Body of pancreas (tissue), 4 donors: ENCODE data around the gene AGPAT1. TPM values are rescaled to one million over a fixed set of nuclear protein-coding genes. Genes with fewer than 3 reads are reported as not detected.

Experiments
- ATAC-seq: fragments of 150-250 bp; one replicate; pipeline ENCODE4 v1.9.1; 2016
- DNase-seq, 4 donors: peaks; one replicate each; pipeline ENCODE4 v3.0.0-alpha.2; 2019
- H3K27ac ChIP-seq, 4 donors: fragments of 200-600 bp; sonication (generic); 1 replicate in 3 of 4; 2 replicates in 1 of 4; pipeline versions ENCODE4 v1.5.1 to v1.6.1; 2016 to 2019; ENCODE audit warnings: mild to moderate bottlenecking in 1 of 4, mixed read lengths in 1 of 4, moderate library complexity in 1 of 4
- H3K27me3 ChIP-seq, 2 donors: fragments of 200-600 bp; sonication (generic); one replicate each; pipeline ENCODE4 v1.6.0; 2016; ENCODE audit warnings: mild to moderate bottlenecking in 1 of 2
- H3K36me3 ChIP-seq, 2 donors: fragments of 200-600 bp; sonication (generic); replicated peaks in 1 of 2; 2 replicates each; pipeline ENCODE4 v1.5.1; 2016; ENCODE audit warnings: low read depth in 2 of 2; ENCODE audit not compliant: insufficient read depth in 1 of 2
- H3K4me1 ChIP-seq: fragments of 200-600 bp; sonication (generic); one replicate; pipeline ENCODE4 v1.6.0; 2016
- H3K4me3 ChIP-seq, 2 donors: fragments of 200-600 bp; sonication (generic); 1 replicate in 1 of 2; 2 replicates in 1 of 2; pipeline ENCODE4 v1.5.1; 2016 to 2019
- H3K9me3 ChIP-seq, 3 donors: fragments of 200-600 bp; sonication (generic); 1 replicate in 2 of 3; 2 replicates in 1 of 3; pipeline ENCODE4 v1.5.1; 2016
- CTCF ChIP-seq, 7 experiments: fragments of 450-650 bp in 4 of 7; fragments of 200-600 bp in 3 of 7; sonication (generic) in 3 of 7; IDR thresholded peaks; one replicate each; pipeline ENCODE4 v1.5.1; 2016 to 2019; ENCODE audit warnings: antibody characterized with exemption in 7 of 7
- POLR2A ChIP-seq, 3 donors: fragments of 450-650 bp; IDR thresholded peaks; one replicate each; pipeline ENCODE4 v1.6.1; 2016; ENCODE audit warnings: antibody characterized with exemption in 3 of 3, mild to moderate bottlenecking in 2 of 3
- WGBS, 2 donors: methylation state at CpG; one replicate each; pipeline ENCODE4 v1.1.5; 2017; 5-methylcytosine and 5-hydroxymethylcytosine counted together
- intact Hi-C: fragments of 100-400 bp; cut with DNase I; formaldehyde crosslinking; loops from one replicate; pipeline ENCODE4 v1.15.1; 2023
- total RNA-seq, 2 donors: library from RNA; depleted of rRNA; stranded (reverse); fragments of >200 nt; gene quantifications; one replicate each; pipeline ENCODE4 v1.1.0, GENCODE V29; 2016

The AGPAT1 gene
- total RNA-seq, 2 donors from 2014 or later = 13.2 to 16.1 TPM

- Histone ChIP-seq H3K4me3 (peak overlapping the region; percentile 10 to 40), H3K27ac (peak overlapping the region; percentile 78 to 95 (median 86)), H3K4me1 (peaks cover 38% of the 10 kb centered on the region), H3K36me3 (peaks cover 0 to 3% of the 10 kb centered on the region in 2 donors), H3K9me3 (no peaks in the 10 kb centered on the region), H3K27me3 (no peaks in the 10 kb centered on the region)
- peak; percentile 58 for ATAC-seq
- WGBS, 2 donors = 11 to 28% methylated on average over 16 to 22 of the region's 22 CpGs
- intact Hi-C loops = no loop called here
- no peak for DNase-seq
- no peak for TF ChIP-seq CTCF (IDR thresholded peaks at IDR 0.05)
- TF ChIP-seq POLR2A (IDR thresholded peaks at IDR 0.05) = no peak
Observed at GRCh38 chr6:32129297-32130088, 46.4 kb downstream of the AGPAT1 start.

- intact Hi-C loops = no loop called here
- no peaks in the 10 kb centered on the region for H3K27me3 ChIP-seq
- DNase-seq = no peak
- H3K4me3 ChIP-seq = peak overlapping the region in 1 of 2 donors; percentile 40
- peak overlapping the region in 3 of 4 donors; percentile 78 to 95 (median 93) for H3K27ac ChIP-seq
- WGBS, 2 donors = 75 to 78% methylated on average over 11 to 13 of the region's 13 CpGs
- no peaks in the 10 kb centered on the region for H3K9me3 ChIP-seq
- H3K36me3 ChIP-seq = peaks cover 0 to 3% of the 10 kb centered on the region in 2 donors
- TF ChIP-seq POLR2A (IDR thresholded peaks at IDR 0.05) (no peak), CTCF (IDR thresholded peaks at IDR 0.05) (no peak)
- peaks cover 38% of the 10 kb centered on the region for H3K4me1 ChIP-seq
- ATAC-seq = no peak
Observed at GRCh38 chr6:32128751-32129296, 47.1 kb downstream of the AGPAT1 start.

GRCh38 chr6:32127717-32128592, 47.9 kb downstream of the AGPAT1 start, which contains the start of gene ATF6B:
Gene ATF6B (minus strand): TSS chr6:32128246. CDS start chr6:32128207, 39 bp downstream.
- TF ChIP-seq CTCF (IDR thresholded peaks at IDR 0.05) = no peak
- TF ChIP-seq POLR2A (IDR thresholded peaks at IDR 0.05) = peak in 2 of 3 donors; percentile 76 to 81
- Histone ChIP-seq H3K4me3 (peak within 1 kb of the TSS; percentile 72 to 88), H3K27me3 (no peaks in the 10 kb centered on the region), H3K9me3 (no peaks in the 10 kb centered on the region), H3K36me3 (peaks cover 0 to 3% of the 10 kb centered on the region in 2 donors), H3K27ac (peak within 1 kb of the TSS; percentile 68 to 95 (median 86)), H3K4me1 (peaks cover 38% of the 10 kb centered on the region)
- 1% methylated on average over 35 to 44 of the region's 44 CpGs for WGBS, 2 donors
- intact Hi-C loops = no loop called here
- peak; percentile 91 for ATAC-seq
- peak; percentile 98 to 100 (median 100) for DNase-seq

GRCh38 chr6:32127409-32127716, 48.5 kb downstream of the AGPAT1 start:
- TF ChIP-seq CTCF (IDR thresholded peaks at IDR 0.05) = no peak
- no peak for TF ChIP-seq POLR2A (IDR thresholded peaks at IDR 0.05)
- DNase-seq = no peak
- Histone ChIP-seq H3K4me1 (peaks cover 38% of the 10 kb centered on the region), H3K36me3 (peaks cover 0 to 3% of the 10 kb centered on the region in 2 donors), H3K27ac (peak overlapping the region; percentile 23 to 86 (median 74)), H3K9me3 (no peaks in the 10 kb centered on the region), H3K27me3 (no peaks in the 10 kb centered on the region), H3K4me3 (peak overlapping the region; percentile 72 to 88)
- WGBS, 2 donors = 6 to 8% methylated on average over 8 to 9 of the region's 9 CpGs
- ATAC-seq = no peak
- intact Hi-C loops = no loop called here
